Fibroblast of lung (primary cell): ENCODE measurements around the gene PIM1. TPM values are rescaled to one million over a fixed set of nuclear protein-coding genes. Genes with fewer than 3 reads are reported as not detected.

ENCODE experiments used
- DNase-seq, 2 donors: peaks; one replicate each; pipeline versions ENCODE4 v3.0.0 to v3.0.0-alpha.2; 2010; ENCODE audit warnings: low read depth in 2 of 2
- H2AFZ ChIP-seq: 2 replicates; pipeline ENCODE4 v1.5.1; 2012; ENCODE audit warnings: low read length, control low read depth, inconsistent platforms
- H3K27ac ChIP-seq: 2 replicates; pipeline ENCODE4 v1.5.1; 2011; ENCODE audit warnings: low read length, control low read depth; ENCODE audit not compliant: insufficient read depth
- H3K27me3 ChIP-seq: 2 replicates; pipeline ENCODE4 v1.5.1; 2011; ENCODE audit warnings: mild to moderate bottlenecking, low read length; ENCODE audit not compliant: control insufficient read depth, insufficient read depth
- H3K36me3 ChIP-seq: 2 replicates; pipeline ENCODE4 v1.5.1; 2011; ENCODE audit warnings: low read length; ENCODE audit not compliant: control insufficient read depth, insufficient read depth
- H3K4me1 ChIP-seq: 2 replicates; pipeline ENCODE4 v1.5.1; 2011; ENCODE audit warnings: low read length; ENCODE audit not compliant: control insufficient read depth, insufficient read depth; ENCODE audit errors: extremely low read depth
- H3K4me2 ChIP-seq: 2 replicates; pipeline ENCODE4 v1.5.1; 2011; ENCODE audit warnings: low read length, control low read depth; ENCODE audit not compliant: insufficient read depth; ENCODE audit errors: extremely low read depth
- H3K4me3 ChIP-seq, 4 experiments: fragments of 200-600 bp in 1 of 4; sonication (generic) in 1 of 4; replicated peaks in 1 of 4; 2 replicates each; pipeline ENCODE4 v1.5.1; 2011 to 2016; ENCODE audit warnings: low read length in 4 of 4, low read depth in 3 of 4, mild to moderate bottlenecking in 3 of 4, control low read depth in 2 of 4, inconsistent platforms in 1 of 4, mixed read lengths in 1 of 4; ENCODE audit not compliant: insufficient read depth in 1 of 4; ENCODE audit errors: control extremely low read depth in 1 of 4
- H3K79me2 ChIP-seq: 2 replicates; pipeline ENCODE4 v1.5.1; 2012; ENCODE audit warnings: mild to moderate bottlenecking, low read length, inconsistent platforms; ENCODE audit not compliant: control insufficient read depth, insufficient read depth
- H3K9ac ChIP-seq: 2 replicates; pipeline ENCODE4 v1.5.1; 2011; ENCODE audit warnings: mild to moderate bottlenecking, low read length, control low read depth; ENCODE audit not compliant: insufficient read depth
- H3K9me3 ChIP-seq: 2 replicates; pipeline ENCODE4 v1.5.1; 2012; ENCODE audit warnings: low read depth, low read length; ENCODE audit not compliant: control insufficient read depth, insufficient read depth
- H4K20me1 ChIP-seq: 2 replicates; pipeline ENCODE4 v1.5.1; 2011; ENCODE audit warnings: low read length; ENCODE audit not compliant: control insufficient read depth, insufficient read depth; ENCODE audit errors: extremely low read depth
- EZH2 ChIP-seq: IDR thresholded peaks from 2 replicates; pipeline ENCODE4 v1.5.1; 2012; ENCODE audit warnings: low read length, control low read depth, mild to moderate bottlenecking; ENCODE audit errors: missing control alignments
- polyA plus RNA-seq, 2 donors: library from polyadenylated mRNA; depleted of rRNA in 1 of 2; stranded (reverse) in 1 of 2; unstranded in 1 of 2; fragments of >200 nt; gene quantifications; 2 replicates each; pipeline ENCODE4 v1.2.1, GENCODE V29; 2011 to 2012; ENCODE audit warnings: missing spikeins in 1 of 2
- total RNA-seq: library from RNA; depleted of rRNA; stranded (reverse); fragments of >200 nt; gene quantifications from 2 replicates; pipeline ENCODE4 v1.2.1, GENCODE V29; 2014
- TF ChIP-seq, protein P1 (sequence below), 2 donors: IDR thresholded peaks in 1 of 2; conservative IDR thresholded peaks in 1 of 2; 1 replicate in 1 of 2; 2 replicates in 1 of 2; pipeline ENCODE4 v1.5.1; 2011 to 2012; ENCODE audit warnings: low read length in 2 of 2, control low read depth in 1 of 2, inconsistent platforms in 1 of 2, low read depth in 1 of 2, mild to moderate bottlenecking in 1 of 2

The PIM1 gene
- total and polyA plus RNA-seq, 2 donors (not counting 1 experiment from before 2014, with no cell fraction given) = 13.8 to 22.8 TPM

GRCh38 chr6:37137201-37138090 is 32.5 kb upstream of the PIM1 start:
- H3K4me1 ChIP-seq = peaks cover 28% of the 10 kb centered on the region
- no peaks in the 10 kb centered on the region for H3K27me3 ChIP-seq
- peak; percentile 95 to 99 for DNase-seq
- no peaks in the 10 kb centered on the region for H4K20me1 ChIP-seq
- H2AFZ ChIP-seq = no peak overlapping the region
- H3K9ac ChIP-seq = peak overlapping the region; percentile 50
- H3K4me2 ChIP-seq = peak overlapping the region; percentile 70
- peak overlapping the region in 1 of 4 experiments; percentile 18 for H3K4me3 ChIP-seq
- TF ChIP-seq EZH2 = no peak
- TF ChIP-seq, protein P1, sequence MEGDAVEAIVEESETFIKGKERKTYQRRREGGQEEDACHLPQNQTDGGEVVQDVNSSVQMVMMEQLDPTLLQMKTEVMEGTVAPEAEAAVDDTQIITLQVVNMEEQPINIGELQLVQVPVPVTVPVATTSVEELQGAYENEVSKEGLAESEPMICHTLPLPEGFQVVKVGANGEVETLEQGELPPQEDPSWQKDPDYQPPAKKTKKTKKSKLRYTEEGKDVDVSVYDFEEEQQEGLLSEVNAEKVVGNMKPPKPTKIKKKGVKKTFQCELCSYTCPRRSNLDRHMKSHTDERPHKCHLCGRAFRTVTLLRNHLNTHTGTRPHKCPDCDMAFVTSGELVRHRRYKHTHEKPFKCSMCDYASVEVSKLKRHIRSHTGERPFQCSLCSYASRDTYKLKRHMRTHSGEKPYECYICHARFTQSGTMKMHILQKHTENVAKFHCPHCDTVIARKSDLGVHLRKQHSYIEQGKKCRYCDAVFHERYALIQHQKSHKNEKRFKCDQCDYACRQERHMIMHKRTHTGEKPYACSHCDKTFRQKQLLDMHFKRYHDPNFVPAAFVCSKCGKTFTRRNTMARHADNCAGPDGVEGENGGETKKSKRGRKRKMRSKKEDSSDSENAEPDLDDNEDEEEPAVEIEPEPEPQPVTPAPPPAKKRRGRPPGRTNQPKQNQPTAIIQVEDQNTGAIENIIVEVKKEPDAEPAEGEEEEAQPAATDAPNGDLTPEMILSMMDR (conservative IDR thresholded peaks at IDR 0.05 in 1 of 2, IDR thresholded peaks at IDR 0.05 in 1 of 2; ENCODE audit: low read depth in 1 of 2, low read length in 2 of 2) = no peak
- no peaks in the 10 kb centered on the region for H3K36me3 ChIP-seq
- no peaks in the 10 kb centered on the region for H3K79me2 ChIP-seq
- H3K27ac ChIP-seq = peak overlapping the region; percentile 87
- H3K9me3 ChIP-seq = no peaks in the 10 kb centered on the region

GRCh38 chr6:37138856-37139229 is 31.1 kb upstream of the PIM1 start:
- Histone ChIP-seq H3K9ac (no peak overlapping the region), H3K4me1 (peaks cover 28% of the 10 kb centered on the region), H3K4me2 (no peak overlapping the region), H3K9me3 (no peaks in the 10 kb centered on the region), H3K27ac (peak overlapping the region; percentile 87), H3K79me2 (no peaks in the 10 kb centered on the region), H3K36me3 (no peaks in the 10 kb centered on the region), H3K4me3 (no peak overlapping the region), H3K27me3 (no peaks in the 10 kb centered on the region), H2AFZ (no peak overlapping the region), H4K20me1 (no peaks in the 10 kb centered on the region)
- DNase-seq = no peak
- TF ChIP-seq, protein P1 (conservative IDR thresholded peaks at IDR 0.05 in 1 of 2, IDR thresholded peaks at IDR 0.05 in 1 of 2; ENCODE audit: low read depth in 1 of 2, low read length in 2 of 2) = no peak
- no peak for TF ChIP-seq EZH2

- H3K79me2 ChIP-seq = no peaks in the 10 kb centered on the region
- H3K4me2 ChIP-seq = no peak overlapping the region
- H3K4me1 ChIP-seq = peaks cover 24% of the 10 kb centered on the region
- H3K27ac ChIP-seq = no peak overlapping the region
- TF ChIP-seq, protein P1 (conservative IDR thresholded peaks at IDR 0.05 in 1 of 2, IDR thresholded peaks at IDR 0.05 in 1 of 2; ENCODE audit: low read depth in 1 of 2, low read length in 2 of 2) = no peak
- TF ChIP-seq EZH2 = no peak
- H3K4me3 ChIP-seq = no peak overlapping the region
- H3K9me3 ChIP-seq = no peaks in the 10 kb centered on the region
- no peaks in the 10 kb centered on the region for H3K36me3 ChIP-seq
- no peak for DNase-seq
- H3K27me3 ChIP-seq = no peaks in the 10 kb centered on the region
- H4K20me1 ChIP-seq = no peaks in the 10 kb centered on the region
- no peak overlapping the region for H3K9ac ChIP-seq
- H2AFZ ChIP-seq = no peak overlapping the region
These were observed 30.6 kb upstream of the PIM1 start for GRCh38 chr6:37139230-37139962.
